WTC11 (cell line): ENCODE results near the gene VSX1. TPM values are rescaled to one million over a fixed set of nuclear protein-coding genes. Genes with fewer than 3 reads are reported as not detected.

Experiments used
- ATAC-seq: fragments of 200-7000 bp; cut with Tn5 transposase; 2 replicates; pipeline ENCODE4 v1.10.0; 2021; ENCODE audit warnings: mild to moderate bottlenecking, moderate library complexity
- CTCF ChIA-PET: fragments of 300-600 bp; sonication (Branson Sonifier 250); formaldehyde crosslinking; loops from one replicate; lab custom pipeline; 2021; ENCODE audit warnings: antibody characterized with exemption; lab: Charles Lee
- POLR2A ChIA-PET: fragments of 350-600 bp; sonication (Branson Sonifier 250); formaldehyde crosslinking; loops from one replicate; lab custom pipeline; 2021; ENCODE audit warnings: antibody characterized with exemption; lab: Charles Lee
- DNase-seq: peaks from one replicate; pipeline ENCODE4 v3.0.0; 2021; ENCODE audit warnings: low spot score
- H3K27ac Mint-ChIP-seq: 2 replicates; pipeline ENCODE4 v1.8.0; 2021; ENCODE audit warnings: mixed read lengths
- H3K27me3 Mint-ChIP-seq: 2 replicates; pipeline ENCODE4 v1.8.0; 2021; ENCODE audit warnings: low read depth, mild to moderate bottlenecking, moderate library complexity, mixed read lengths
- H3K36me3 Mint-ChIP-seq: 2 replicates; pipeline ENCODE4 v1.8.0; 2021; ENCODE audit warnings: mixed read lengths
- H3K4me1 Mint-ChIP-seq: 2 replicates; pipeline ENCODE4 v1.8.0; 2022; ENCODE audit warnings: mixed read lengths
- H3K4me3 Mint-ChIP-seq: 2 replicates; pipeline ENCODE4 v1.8.0; 2021; ENCODE audit warnings: mild to moderate bottlenecking, moderate library complexity, mixed read lengths
- H3K9me3 Mint-ChIP-seq: 2 replicates; pipeline ENCODE4 v1.8.0; 2021; ENCODE audit warnings: mixed read lengths
- FOXK1 ChIP-seq: sonication (generic); formaldehyde crosslinking; IDR thresholded peaks from 2 replicates; pipeline ENCODE4 v1.8.0; 2022; ENCODE audit warnings: mild to moderate bottlenecking, moderate library complexity, missing genetic modification reagents
- IRF1 ChIP-seq: sonication (generic); formaldehyde crosslinking; IDR thresholded peaks from 2 replicates; pipeline ENCODE4 v1.8.0; 2023; ENCODE audit warnings: missing genetic modification reagents
- NFE2L1 ChIP-seq: sonication (generic); formaldehyde crosslinking; IDR thresholded peaks from 2 replicates; pipeline ENCODE4 v1.8.1; 2023; ENCODE audit warnings: missing genetic modification reagents
- RELA ChIP-seq: sonication (generic); formaldehyde crosslinking; IDR thresholded peaks from 2 replicates; pipeline ENCODE4 v1.8.1; 2022; ENCODE audit warnings: missing genetic modification reagents, mild to moderate bottlenecking, borderline replicate concordance
- RORB ChIP-seq: fragments of 250-450 bp; sonication (Bioruptor Pico); IDR thresholded peaks from 2 replicates; pipeline ENCODE4 v1.9.0; 2021; ENCODE audit warnings: mild to moderate bottlenecking
- TEAD1 ChIP-seq: sonication (generic); formaldehyde crosslinking; IDR thresholded peaks from 2 replicates; pipeline ENCODE4 v1.8.0; 2022; ENCODE audit warnings: mild to moderate bottlenecking, missing genetic modification reagents
- TP53 ChIP-seq: sonication (generic); formaldehyde crosslinking; IDR thresholded peaks from 2 replicates; pipeline ENCODE4 v1.8.1; 2023; ENCODE audit warnings: mild to moderate bottlenecking, missing genetic modification reagents
- USF2 ChIP-seq: sonication (generic); formaldehyde crosslinking; IDR thresholded peaks from 2 replicates; pipeline ENCODE4 v1.8.1; 2023; ENCODE audit warnings: mild to moderate bottlenecking, missing genetic modification reagents, moderate library complexity
- ZNF138 ChIP-seq: sonication (generic); formaldehyde crosslinking; conservative IDR thresholded peaks from 2 replicates; pipeline ENCODE4 v1.8.1; 2022; ENCODE audit warnings: mild to moderate bottlenecking, moderate library complexity, missing genetic modification reagents
- ZNF232 ChIP-seq: sonication (generic); formaldehyde crosslinking; IDR thresholded peaks from 2 replicates; pipeline ENCODE4 v1.8.0; 2022; ENCODE audit warnings: mild to moderate bottlenecking, missing genetic modification reagents
- ZNF263 ChIP-seq: sonication (generic); formaldehyde crosslinking; IDR thresholded peaks from 2 replicates; pipeline ENCODE4 v1.8.1; 2022; ENCODE audit warnings: low read depth, mild to moderate bottlenecking, moderate library complexity, missing genetic modification reagents
- ZNF281 ChIP-seq: sonication (generic); formaldehyde crosslinking; IDR thresholded peaks from 2 replicates; pipeline ENCODE4 v1.8.0; 2023; ENCODE audit warnings: mild to moderate bottlenecking, missing genetic modification reagents
- ZNF532 ChIP-seq: fragments of 250-450 bp; sonication (Bioruptor Pico); IDR thresholded peaks from 2 replicates; pipeline ENCODE4 v1.9.0; 2021; ENCODE audit warnings: mild to moderate bottlenecking, borderline replicate concordance
- total RNA-seq: library from RNA; stranded (reverse); gene quantifications from 3 replicates; pipeline ENCODE4 v1.2.3, GENCODE V29; 2021

Gene VSX1
- total RNA-seq, 1 experiment from 2014 or later = not detected

GRCh38 chr20:25035921-25036320 lies 46.0 kb downstream of the VSX1 start:
- no peak overlapping the region for H3K27ac Mint-ChIP-seq
- POLR2A ChIA-PET = no interaction called here
- no peaks in the 10 kb centered on the region; the same call in 1 of the 2 replicates for H3K36me3 Mint-ChIP-seq
- no peak overlapping the region for H3K4me3 Mint-ChIP-seq
- peaks cover 10% of the 10 kb centered on the region for H3K27me3 Mint-ChIP-seq
- DNase-seq (no peak), ATAC-seq (no peak)
- CTCF ChIA-PET = interaction anchor here (2.7 kb wide), 1 partner anchor 29 kb away, joined by 8 read pairs; no protein-coding TSS in a partner anchor
- H3K4me1 Mint-ChIP-seq = peaks cover 11% of the 10 kb centered on the region
- TF ChIP-seq RELA (no peak), ZNF138 (CRISPR knock-in tag) (no peak), ZNF263 (CRISPR knock-in tag) (no peak), NFE2L1 (CRISPR knock-in tag) (no peak), TP53 (no peak), TEAD1 (CRISPR knock-in tag) (no peak)
- no peaks in the 10 kb centered on the region for H3K9me3 Mint-ChIP-seq

GRCh38 chr20:25033924-25034300 lies 48.0 kb downstream of the VSX1 start:
- peaks cover 10% of the 10 kb centered on the region for H3K27me3 Mint-ChIP-seq
- H3K4me3 Mint-ChIP-seq = no peak overlapping the region
- no peaks in the 10 kb centered on the region for H3K9me3 Mint-ChIP-seq
- no peak for TF ChIP-seq USF2 (CRISPR knock-in tag)
- no peak for TF ChIP-seq FOXK1 (CRISPR knock-in tag)
- TF ChIP-seq ZNF232 (CRISPR knock-in tag) = no peak
- no peak for TF ChIP-seq IRF1 (CRISPR knock-in tag)
- peaks cover 11% of the 10 kb centered on the region for H3K4me1 Mint-ChIP-seq
- no peak for ATAC-seq
- no peaks in the 10 kb centered on the region; the same call in 1 of the 2 replicates for H3K36me3 Mint-ChIP-seq
- CTCF ChIA-PET = interaction anchor here (0.9 to 2.0 kb wide), 5 partner anchors 9 to 213 kb away, joined by 3 to 6 read pairs (median 5); no protein-coding TSS in a partner anchor
- POLR2A ChIA-PET = no interaction called here
- no peak overlapping the region for H3K27ac Mint-ChIP-seq
- no peak for DNase-seq

GRCh38 chr20:25033265-25033923 lies 48.5 kb downstream of the VSX1 start:
- TF ChIP-seq ZNF532 (CRISPR knock-in tag) = no peak
- TF ChIP-seq ZNF281 (CRISPR knock-in tag) = no peak
- no peak for TF ChIP-seq RORB
- TF ChIP-seq NFE2L1 (CRISPR knock-in tag) = no peak
- ATAC-seq (no peak), DNase-seq (no peak)
- H3K9me3 Mint-ChIP-seq = no peaks in the 10 kb centered on the region
- H3K27me3 Mint-ChIP-seq = peaks cover 10% of the 10 kb centered on the region
- no peaks in the 10 kb centered on the region; the same call in 1 of the 2 replicates for H3K36me3 Mint-ChIP-seq
- POLR2A ChIA-PET = no interaction called here
- no peak overlapping the region for H3K4me3 Mint-ChIP-seq
- H3K4me1 Mint-ChIP-seq = peaks cover 11% of the 10 kb centered on the region
- CTCF ChIA-PET = interaction anchor here (0.9 to 2.0 kb wide), 10 partner anchors 8 to 213 kb away, joined by 3 to 6 read pairs (median 5); no protein-coding TSS in a partner anchor
- H3K27ac Mint-ChIP-seq = no peak overlapping the region
